ENCODE data around the gene CDT1.

GRCh38 chr16:88764080-88764479 lies 39.5 kb upstream of the CDT1 start:
- no peak for TF ChIP-seq CTCF (IDR thresholded peaks at IDR 0.05)
- TF ChIP-seq POLR2A (IDR thresholded peaks at IDR 0.05), result no peak

Data from thyroid gland (tissue), 4 donors.